Erythroblast (primary cell): Measurements from ENCODE around the gene SAG.

Experiments
- GATA1 ChIP-seq: IDR thresholded peaks from 2 replicates; pipeline ENCODE4 v1.6.1; 2011; ENCODE audit warnings: low read depth, mild to moderate bottlenecking, control low read depth, low read length, moderate library complexity
- POLR2A ChIP-seq: IDR thresholded peaks from 2 replicates; pipeline ENCODE4 v1.6.1; 2011; ENCODE audit warnings: mild to moderate bottlenecking, low read length

DNA sequence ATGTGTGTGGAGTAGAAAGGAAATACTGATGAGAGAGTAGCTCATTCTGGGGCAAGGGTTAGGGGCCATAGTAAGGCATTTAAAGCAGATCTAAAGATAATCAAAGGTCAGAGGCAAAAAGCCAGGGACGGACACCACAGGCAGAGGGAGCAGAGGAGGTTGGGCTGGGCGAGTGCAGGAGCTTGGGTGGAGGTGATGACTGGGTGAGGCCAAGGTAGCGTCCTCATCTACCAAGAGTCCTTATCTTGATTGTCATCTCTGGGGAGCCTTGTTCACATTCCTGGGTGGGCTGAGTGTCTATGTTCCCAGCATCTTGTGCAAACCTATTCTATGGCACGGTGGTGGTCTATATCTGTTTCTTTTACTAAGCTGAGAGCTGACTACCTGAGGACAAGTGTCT lies 26.1 kb upstream of the SAG start:
- TF ChIP-seq POLR2A = no peak
- TF ChIP-seq GATA1 = no peak
